ENCODE measurements around the gene PPP1R15A. TPM values are rescaled to one million over a fixed set of nuclear protein-coding genes. Genes with fewer than 3 reads are reported as not detected.

Gene PPP1R15A
- total RNA-seq, 1 experiment from 2014 or later = 83.3 TPM

DNA sequence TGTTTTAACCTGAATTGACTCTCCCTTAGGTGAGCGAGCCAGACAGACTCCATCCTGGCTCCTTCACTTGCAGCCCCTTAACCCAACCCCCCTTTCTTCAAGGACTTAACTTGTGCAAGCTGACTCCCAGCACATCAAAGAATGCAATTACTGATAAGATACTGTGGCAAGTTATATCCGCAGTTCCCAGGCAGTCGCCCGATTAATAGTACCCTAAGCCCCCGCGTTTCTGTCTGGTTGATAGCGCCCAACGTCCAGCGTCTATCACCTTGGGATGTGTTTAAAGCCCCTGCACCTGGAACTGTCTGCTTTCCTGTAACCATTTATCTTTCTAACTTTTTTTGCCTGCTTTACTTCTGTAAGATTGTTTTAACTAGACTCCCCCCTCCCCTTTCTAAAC lies 42.1 kb upstream of the PPP1R15A start:
- POLR2A ChIA-PET = no interaction called here
- TSS peak; percentile 27 for BruUV-seq (replicated peaks)
- peak overlapping the region; percentile 14 for H3K27ac Mint-ChIP-seq (ENCODE audit: unreplicated experiment)
- Histone ChIP-seq H3K36me3 (ENCODE audit: control insufficient read depth, insufficient read depth, low read length) (peaks cover 4% of the 10 kb centered on the region), H3K4me1 (peaks cover 9% of the 10 kb centered on the region), H3K27me3 (replicated peaks; ENCODE audit: control insufficient read depth, insufficient read depth, low read length) (no peaks in the 10 kb centered on the region), H3K9me3 (no peaks in the 10 kb centered on the region), H3K4me3 (ENCODE audit: low read depth, low read length) (no peak overlapping the region)
- TF ChIP-seq, protein P1, sequence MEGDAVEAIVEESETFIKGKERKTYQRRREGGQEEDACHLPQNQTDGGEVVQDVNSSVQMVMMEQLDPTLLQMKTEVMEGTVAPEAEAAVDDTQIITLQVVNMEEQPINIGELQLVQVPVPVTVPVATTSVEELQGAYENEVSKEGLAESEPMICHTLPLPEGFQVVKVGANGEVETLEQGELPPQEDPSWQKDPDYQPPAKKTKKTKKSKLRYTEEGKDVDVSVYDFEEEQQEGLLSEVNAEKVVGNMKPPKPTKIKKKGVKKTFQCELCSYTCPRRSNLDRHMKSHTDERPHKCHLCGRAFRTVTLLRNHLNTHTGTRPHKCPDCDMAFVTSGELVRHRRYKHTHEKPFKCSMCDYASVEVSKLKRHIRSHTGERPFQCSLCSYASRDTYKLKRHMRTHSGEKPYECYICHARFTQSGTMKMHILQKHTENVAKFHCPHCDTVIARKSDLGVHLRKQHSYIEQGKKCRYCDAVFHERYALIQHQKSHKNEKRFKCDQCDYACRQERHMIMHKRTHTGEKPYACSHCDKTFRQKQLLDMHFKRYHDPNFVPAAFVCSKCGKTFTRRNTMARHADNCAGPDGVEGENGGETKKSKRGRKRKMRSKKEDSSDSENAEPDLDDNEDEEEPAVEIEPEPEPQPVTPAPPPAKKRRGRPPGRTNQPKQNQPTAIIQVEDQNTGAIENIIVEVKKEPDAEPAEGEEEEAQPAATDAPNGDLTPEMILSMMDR (IDR thresholded peaks at IDR 0.05; ENCODE audit: insufficient read depth in 1 of 2, low read depth in 1 of 2, low read length in 1 of 2, severe bottlenecking in 1 of 2, unreplicated experiment in 1 of 2) = no peak
- intact Hi-C loops (cut with micrococcal nuclease; ENCODE audit: unreplicated experiment) = no loop called here
- peaks cover 9% of the 10 kb centered on the region for H3K4me1 Mint-ChIP-seq (ENCODE audit: low read depth, unreplicated experiment)
- no peaks in the 10 kb centered on the region for H3K27me3 Mint-ChIP-seq (ENCODE audit: insufficient read depth, unreplicated experiment)
- peaks cover 6% of the 10 kb centered on the region for H3K36me3 Mint-ChIP-seq (ENCODE audit: insufficient read depth, unreplicated experiment)
- H3K4me3 Mint-ChIP-seq (ENCODE audit: unreplicated experiment) = peak overlapping the region; percentile 10
- H3K9me3 Mint-ChIP-seq (ENCODE audit: unreplicated experiment) = no peaks in the 10 kb centered on the region
- CTCF ChIA-PET = no interaction called here
- DNase-seq = no peak

DNA sequence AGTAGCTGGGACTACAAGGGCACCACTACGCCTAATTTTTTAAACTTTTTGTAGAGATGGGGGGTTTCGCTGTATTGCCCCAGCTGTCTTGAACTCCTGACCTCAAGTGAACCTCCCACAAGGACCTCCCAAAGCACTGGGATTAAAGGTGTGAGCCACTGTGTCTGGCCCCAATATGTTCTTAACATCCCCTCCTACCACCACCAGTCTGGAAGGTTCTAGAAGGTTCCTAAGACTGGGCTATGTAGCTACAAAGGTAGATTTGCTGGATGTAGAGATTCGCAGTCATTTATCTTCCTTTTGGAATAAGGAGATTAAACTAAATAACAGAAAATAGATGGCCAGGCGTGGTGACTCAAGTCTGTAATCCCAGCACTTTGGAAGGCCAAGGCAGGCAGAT lies 41.3 kb upstream of the PPP1R15A start:
- no peaks in the 10 kb centered on the region for H3K9me3 ChIP-seq
- Mint-ChIP-seq H3K27ac (ENCODE audit: unreplicated experiment) (no peak overlapping the region), H3K36me3 (ENCODE audit: insufficient read depth, unreplicated experiment) (peaks cover 12% of the 10 kb centered on the region), H3K4me1 (ENCODE audit: low read depth, unreplicated experiment) (peaks cover 9% of the 10 kb centered on the region), H3K27me3 (ENCODE audit: insufficient read depth, unreplicated experiment) (no peaks in the 10 kb centered on the region), H3K9me3 (ENCODE audit: unreplicated experiment) (no peaks in the 10 kb centered on the region), H3K4me3 (ENCODE audit: unreplicated experiment) (no peak overlapping the region)
- H3K4me1 ChIP-seq = peaks cover 9% of the 10 kb centered on the region
- intact Hi-C loops (cut with micrococcal nuclease; ENCODE audit: unreplicated experiment) = no loop called here
- no peak for DNase-seq
- H3K27me3 ChIP-seq (replicated peaks; ENCODE audit: control insufficient read depth, insufficient read depth, low read length) = no peaks in the 10 kb centered on the region
- H3K4me3 ChIP-seq (ENCODE audit: low read depth, low read length) = no peak overlapping the region
- ChIA-PET CTCF (interaction anchor here (0.5 kb wide), 1 partner anchor 9 kb away, joined by 3 read pairs; no protein-coding TSS in a partner anchor), POLR2A (no interaction called here)
- no TSS peak for BruUV-seq (replicated peaks)
- peaks cover 4% of the 10 kb centered on the region for H3K36me3 ChIP-seq (ENCODE audit: control insufficient read depth, insufficient read depth, low read length)
- TF ChIP-seq, protein P1 (IDR thresholded peaks at IDR 0.05; ENCODE audit: insufficient read depth in 1 of 2, low read depth in 1 of 2, low read length in 1 of 2, severe bottlenecking in 1 of 2, unreplicated experiment in 1 of 2) = no peak

DNA sequence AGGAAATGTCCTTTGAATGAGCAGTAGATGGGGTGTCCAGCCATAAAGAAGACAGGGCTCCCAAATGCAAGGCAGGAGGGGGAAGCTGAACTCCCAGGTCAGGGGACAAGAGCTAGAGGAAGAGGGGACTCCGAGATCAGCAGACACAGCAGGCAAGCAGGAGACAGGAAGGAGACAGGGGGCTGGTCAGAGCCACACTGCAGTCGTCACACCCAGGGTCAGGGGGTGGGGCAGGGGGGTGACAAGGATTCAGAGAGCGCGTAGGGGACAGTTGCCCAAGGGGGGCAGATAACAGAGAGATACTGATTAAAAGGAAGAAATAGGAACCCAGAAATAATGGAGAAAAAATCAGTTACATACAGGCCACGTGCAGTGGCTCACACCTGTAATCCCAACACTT lies 39.2 kb upstream of the PPP1R15A start:
- H3K27ac Mint-ChIP-seq (ENCODE audit: unreplicated experiment) = no peak overlapping the region
- ChIA-PET CTCF (interaction anchor here (1.4 to 2.6 kb wide), 2 partner anchors 10 to 38 kb away, joined by 4 to 7 read pairs; no protein-coding TSS in a partner anchor), POLR2A (no interaction called here)
- no TSS peak for BruUV-seq (replicated peaks)
- H3K36me3 Mint-ChIP-seq (ENCODE audit: insufficient read depth, unreplicated experiment) = peaks cover 20% of the 10 kb centered on the region
- TF ChIP-seq, protein P1 (IDR thresholded peaks at IDR 0.05; ENCODE audit: insufficient read depth in 1 of 2, low read depth in 1 of 2, low read length in 1 of 2, severe bottlenecking in 1 of 2, unreplicated experiment in 1 of 2) = no peak
- no peak for DNase-seq
- H3K4me1 Mint-ChIP-seq (ENCODE audit: low read depth, unreplicated experiment) = peaks cover 9% of the 10 kb centered on the region
- H3K9me3 Mint-ChIP-seq (ENCODE audit: unreplicated experiment) = no peaks in the 10 kb centered on the region
- Histone ChIP-seq H3K27me3 (replicated peaks; ENCODE audit: control insufficient read depth, insufficient read depth, low read length) (no peaks in the 10 kb centered on the region), H3K9me3 (no peaks in the 10 kb centered on the region), H3K4me3 (ENCODE audit: low read depth, low read length) (no peak overlapping the region), H3K36me3 (ENCODE audit: control insufficient read depth, insufficient read depth, low read length) (peaks cover 4% of the 10 kb centered on the region), H3K4me1 (peaks cover 13% of the 10 kb centered on the region)
- no peak overlapping the region for H3K4me3 Mint-ChIP-seq (ENCODE audit: unreplicated experiment)
- intact Hi-C loops (cut with micrococcal nuclease; ENCODE audit: unreplicated experiment) = no loop called here
- no peaks in the 10 kb centered on the region for H3K27me3 Mint-ChIP-seq (ENCODE audit: insufficient read depth, unreplicated experiment)

All from Caco-2 (cell line).